NCI-H69 (cell line): ENCODE measurements around the gene SEMA6D.
A peak's percentile ranks its signal among the peaks of the same experiment; 100 is the strongest.

Experiments used
- DNase-seq: peaks from one replicate; lab custom pipeline; 2025; lab: John Stamatoyannopoulos, UW

SEMA6D gene

GRCh38 chr15:47787875-47788274 is 70.6 kb downstream of the SEMA6D start:
- DNase-seq = no peak

GRCh38 chr15:47788685-47789084 is 71.4 kb downstream of the SEMA6D start:
- peak; percentile 23 for DNase-seq

GRCh38 chr15:47791161-47791560 is 73.9 kb downstream of the SEMA6D start:
- peak; percentile 61 for DNase-seq

- DNase-seq = peak; percentile 20
Observed at GRCh38 chr15:47792231-47792630, 74.9 kb downstream of the SEMA6D start.

GRCh38 chr15:47794252-47794914 is 77.1 kb downstream of the SEMA6D start:
- DNase-seq = peak; percentile 39

- no peak for DNase-seq
Observed at GRCh38 chr15:47795864-47796263, 78.6 kb downstream of the SEMA6D start.

- DNase-seq = no peak
Observed at GRCh38 chr15:47796339-47796738, 79.0 kb downstream of the SEMA6D start.

- peak; percentile 56 for DNase-seq
Observed at GRCh38 chr15:47796830-47797229, 79.5 kb downstream of the SEMA6D start.

GRCh38 chr15:47801522-47801921 is 84.2 kb downstream of the SEMA6D start:
- DNase-seq = peak; percentile 90

GRCh38 chr15:47802216-47802615 is 84.9 kb downstream of the SEMA6D start:
- no peak for DNase-seq

- DNase-seq = peak; percentile 76
Observed at GRCh38 chr15:47803767-47804166, 86.5 kb downstream of the SEMA6D start.

GRCh38 chr15:47804733-47805132 is 87.4 kb downstream of the SEMA6D start:
- peak; percentile 35 for DNase-seq

- DNase-seq = peak; percentile 95
Observed at GRCh38 chr15:47806008-47806407, 88.7 kb downstream of the SEMA6D start.

GRCh38 chr15:47811172-47811571 is 93.9 kb downstream of the SEMA6D start:
- DNase-seq = peak; percentile 33

GRCh38 chr15:47812470-47812999 is 95.2 kb downstream of the SEMA6D start:
- DNase-seq = peak; percentile 32

GRCh38 chr15:47813748-47814384 is 96.6 kb downstream of the SEMA6D start:
- no peak for DNase-seq

GRCh38 chr15:47814620-47815019 is 97.3 kb downstream of the SEMA6D start:
- DNase-seq = no peak

GRCh38 chr15:47817969-47818548 is 100.8 kb downstream of the SEMA6D start:
- peak; percentile 77 for DNase-seq

- DNase-seq = no peak
Observed at GRCh38 chr15:47819158-47819557, 101.9 kb downstream of the SEMA6D start.

GRCh38 chr15:47820057-47820746 is 102.9 kb downstream of the SEMA6D start:
- peak; percentile 25 for DNase-seq

GRCh38 chr15:47820747-47821319 is 103.5 kb downstream of the SEMA6D start:
- DNase-seq = no peak

- no peak for DNase-seq
Observed at GRCh38 chr15:47822048-47822447, 104.7 kb downstream of the SEMA6D start.
